B cell (primary cell): ENCODE data around the gene KCNIP1. TPM values are rescaled to one million over a fixed set of nuclear protein-coding genes. Genes with fewer than 3 reads are reported as not detected.

ENCODE experiments used
- ATAC-seq: fragments of 200-7000 bp; cut with Tn5 transposase; one replicate; pipeline ENCODE4 v1.10.0; 2021; ENCODE audit warnings: low read depth, mild to moderate bottlenecking, moderate number of reproducible peaks, moderate library complexity
- CTCF ChIA-PET: fragments of 350-600 bp; sonication (Branson Sonifier 250); formaldehyde crosslinking; loops from one replicate; lab custom pipeline; 2021; ENCODE audit warnings: antibody characterized with exemption, inconsistent platforms; lab: Charles Lee
- POLR2A ChIA-PET: fragments of 350-600 bp; sonication (Branson Sonifier 250); formaldehyde crosslinking; loops from one replicate; lab custom pipeline; 2021; ENCODE audit warnings: antibody characterized with exemption; lab: Charles Lee
- DNase-seq: peaks from one replicate; pipeline ENCODE4 v3.0.0; 2013
- H2AFZ ChIP-seq: 2 replicates; pipeline ENCODE4 v1.6.1; 2012; ENCODE audit warnings: mild to moderate bottlenecking, low read depth, low read length; ENCODE audit not compliant: insufficient read depth, poor library complexity, severe bottlenecking
- H3K27ac ChIP-seq, 2 donors: 1 replicate in 1 of 2; 2 replicates in 1 of 2; pipeline ENCODE4 v1.5.1; 2012 to 2013; ENCODE audit warnings: low read length in 2 of 2, mild to moderate bottlenecking in 2 of 2, moderate library complexity in 1 of 2
- H3K27me3 ChIP-seq, 4 experiments: fragments of 200-600 bp in 1 of 4; sonication (generic) in 1 of 4; replicated peaks in 1 of 4; 1 replicate in 2 of 4; 2 replicates in 2 of 4; pipeline versions ENCODE4 v1.6.1 to v1.7.0; 2013 to 2016; ENCODE audit warnings: low read length in 3 of 4, mild to moderate bottlenecking in 2 of 4, mixed read lengths in 1 of 4, moderate library complexity in 1 of 4; ENCODE audit not compliant: insufficient read depth in 4 of 4, control insufficient read depth in 3 of 4; ENCODE audit errors: control extremely low read depth in 1 of 4
- H3K36me3 ChIP-seq, 2 experiments: replicated peaks in 1 of 2; 1 replicate in 1 of 2; 2 replicates in 1 of 2; pipeline versions ENCODE4 v1.6.1 to v1.7.1; 2013; ENCODE audit warnings: low read length in 1 of 2; ENCODE audit not compliant: insufficient read depth in 2 of 2, control insufficient read depth in 1 of 2; ENCODE audit errors: control extremely low read depth in 1 of 2, extremely low read depth in 1 of 2
- H3K4me1 ChIP-seq, 2 donors: fragments of 200-600 bp in 1 of 2; sonication (generic) in 1 of 2; 1 replicate in 1 of 2; 2 replicates in 1 of 2; pipeline versions ENCODE4 v1.5.1 to v1.6.1; 2013 to 2017; ENCODE audit warnings: low read length in 2 of 2; ENCODE audit not compliant: control insufficient read depth in 2 of 2, insufficient read depth in 2 of 2
- H3K4me2 ChIP-seq: replicated peaks from 2 replicates; pipeline ENCODE3; 2012; ENCODE audit warnings: mild to moderate bottlenecking, low read depth, low read length; ENCODE audit not compliant: poor library complexity, severe bottlenecking
- H3K4me3 ChIP-seq, 5 experiments: fragments of 200-600 bp in 1 of 5; sonication (generic) in 1 of 5; 1 replicate in 3 of 5; 2 replicates in 2 of 5; pipeline versions ENCODE4 v1.5.1 to v1.7.0; 2011 to 2016; ENCODE audit warnings: low read length in 4 of 5, mild to moderate bottlenecking in 4 of 5, low read depth in 2 of 5, control low read depth in 1 of 5, moderate library complexity in 1 of 5; ENCODE audit not compliant: insufficient read depth in 1 of 5; ENCODE audit errors: control extremely low read depth in 1 of 5, extremely low read depth in 1 of 5
- H3K79me2 ChIP-seq: fragments of 200-600 bp; sonication (generic); one replicate; pipeline ENCODE4 v1.6.0; 2016; ENCODE audit warnings: low read length; ENCODE audit not compliant: control insufficient read depth, insufficient read depth
- H3K9ac ChIP-seq: fragments of 200-600 bp; sonication (generic); 2 replicates; pipeline ENCODE4 v1.6.1; 2017; ENCODE audit warnings: mild to moderate bottlenecking, low read length, moderate library complexity
- H3K9me3 ChIP-seq, 3 donors: one replicate each; pipeline versions ENCODE4 v1.6.1 to v1.7.1; 2013; ENCODE audit warnings: low read length in 2 of 3; ENCODE audit not compliant: control insufficient read depth in 2 of 3, insufficient read depth in 1 of 3; ENCODE audit errors: control extremely low read depth in 1 of 3
- H4K20me1 ChIP-seq: 2 replicates; pipeline ENCODE4 v1.6.0; 2012; ENCODE audit warnings: mild to moderate bottlenecking, low read length; ENCODE audit not compliant: insufficient read depth, control insufficient read depth, poor library complexity, severe bottlenecking
- H3K27ac Mint-ChIP-seq: one replicate; pipeline ENCODE4 v1.8.0; 2021; ENCODE audit warnings: mixed read lengths
- H3K27me3 Mint-ChIP-seq: one replicate; pipeline ENCODE4 v1.8.0; 2021; ENCODE audit warnings: mixed read lengths
- H3K4me1 Mint-ChIP-seq: one replicate; pipeline ENCODE4 v1.8.0; 2021; ENCODE audit warnings: mixed read lengths
- H3K4me3 Mint-ChIP-seq: one replicate; pipeline ENCODE4 v1.8.0; 2021; ENCODE audit warnings: mixed read lengths
- H3K9me3 Mint-ChIP-seq: one replicate; pipeline ENCODE4 v1.8.0; 2022; ENCODE audit warnings: mixed read lengths; ENCODE audit not compliant: insufficient read depth
- CTCF ChIP-seq: fragments of 200-600 bp; IDR thresholded peaks from one replicate; pipeline ENCODE4 v1.8.0; 2022; ENCODE audit warnings: antibody characterized with exemption, mild to moderate bottlenecking
- EZH2 ChIP-seq: IDR thresholded peaks from 2 replicates; pipeline ENCODE4 v1.6.1; 2012; ENCODE audit warnings: borderline replicate concordance, low read depth, mild to moderate bottlenecking, moderate library complexity, low read length; ENCODE audit not compliant: insufficient read depth, poor library complexity, severe bottlenecking
- WGBS: methylation state at CpG from one replicate; pipeline ENCODE4 v1.1.5; 2013; ENCODE audit warnings: missing lambda C conversion rate; ENCODE audit not compliant: insufficient coverage; 5-methylcytosine and 5-hydroxymethylcytosine counted together
- intact Hi-C: fragments of 100-400 bp; cut with micrococcal nuclease; formaldehyde crosslinking; loops from one replicate; pipeline ENCODE4 v1.10.0; 2022
- polyA plus RNA-seq: library from polyadenylated mRNA; depleted of rRNA; stranded (reverse); fragments of >200 nt; gene quantifications from 2 replicates; pipeline ENCODE4 v1.2.3, GENCODE V29; 2012
- total RNA-seq, 2 donors: library from RNA; stranded (reverse); fragments of 120-200 nt in 1 of 2; gene quantifications; 1 replicate in 1 of 2; 2 replicates in 1 of 2; pipeline versions ENCODE4 v1.2.3 to v1.2.4, GENCODE V29; 2013 to 2022

KCNIP1 gene
- total and polyA plus RNA-seq, 2 donors (not counting 1 experiment from before 2014, with no cell fraction given) = not detected

DNA sequence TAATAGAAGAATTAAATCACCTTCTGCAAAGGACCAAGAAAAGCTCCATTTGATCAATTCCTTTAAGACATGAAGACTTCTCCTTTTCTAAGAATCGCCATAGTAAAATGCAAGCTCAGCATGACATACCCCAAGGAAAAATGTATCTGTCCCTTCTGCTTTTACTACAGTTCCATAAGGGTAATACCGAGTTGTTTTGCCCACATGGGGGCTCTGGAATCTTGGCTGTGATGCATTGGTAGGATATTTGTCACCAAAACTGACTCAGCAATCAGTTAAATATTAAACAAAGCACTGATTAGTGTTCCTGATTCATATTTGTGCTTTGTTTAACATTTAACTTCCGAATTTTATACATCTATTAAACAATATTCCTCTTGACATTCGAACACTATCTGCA, 24.3 kb upstream of the KCNIP1 start:
- CTCF ChIA-PET = no interaction called here
- H3K4me1 Mint-ChIP-seq = no peaks in the 10 kb centered on the region
- H3K4me3 Mint-ChIP-seq = no peak overlapping the region
- Histone ChIP-seq H3K79me2 (no peaks in the 10 kb centered on the region), H4K20me1 (no peaks in the 10 kb centered on the region), H3K4me1 (no peaks in the 10 kb centered on the region), H3K4me2 (no peak overlapping the region), H3K36me3 (no peaks in the 10 kb centered on the region), H2AFZ (no peak overlapping the region), H3K4me3 (no peak overlapping the region), H3K9ac (no peak overlapping the region), H3K9me3 (peaks cover 0 to 6% (median 0%) of the 10 kb centered on the region in 3 donors), H3K27ac (no peak overlapping the region), H3K27me3 (peaks cover 0 to 7% (median 0%) of the 10 kb centered on the region in 4 experiments)
- H3K9me3 Mint-ChIP-seq = no peaks in the 10 kb centered on the region
- no peak overlapping the region for H3K27ac Mint-ChIP-seq
- H3K27me3 Mint-ChIP-seq = peaks cover 17% of the 10 kb centered on the region
- DNase-seq (no peak), ATAC-seq (no peak)
- POLR2A ChIA-PET = no interaction called here
- intact Hi-C loops = no loop called here
- TF ChIP-seq EZH2 (no peak), CTCF (no peak)
- 38% methylated on average over 1 of the region's 4 CpGs for WGBS

DNA sequence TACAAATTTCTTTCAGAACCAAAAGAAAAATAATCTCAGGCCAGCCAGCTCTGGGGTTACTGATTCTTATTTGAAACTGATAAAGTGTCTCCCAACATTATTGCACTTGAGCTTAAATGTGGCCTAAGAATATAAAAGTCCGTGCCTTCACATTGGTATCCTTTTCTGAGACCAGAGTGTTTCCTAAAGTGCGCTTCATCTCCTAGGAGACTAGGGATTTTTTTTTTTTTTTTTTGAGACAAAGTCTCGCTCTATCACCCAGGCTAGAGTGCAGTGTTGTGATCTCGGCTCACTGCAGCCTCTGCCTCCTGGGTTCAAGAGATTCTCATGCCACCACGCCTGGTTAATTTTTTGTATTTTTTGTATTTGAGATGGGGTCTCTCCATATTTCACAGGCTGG, 23.6 kb upstream of the KCNIP1 start:
- intact Hi-C loops = no loop called here
- no peak for TF ChIP-seq EZH2
- TF ChIP-seq CTCF = no peak

More for the DNA sequence above, 23.6 kb upstream of the KCNIP1 start:
- Mint-ChIP-seq H3K27me3 (peaks cover 16% of the 10 kb centered on the region), H3K27ac (no peak overlapping the region), H3K4me1 (no peaks in the 10 kb centered on the region), H3K4me3 (no peak overlapping the region), H3K9me3 (no peaks in the 10 kb centered on the region)
- Histone ChIP-seq H3K4me3 (no peak overlapping the region), H2AFZ (no peak overlapping the region), H3K79me2 (no peaks in the 10 kb centered on the region), H4K20me1 (no peaks in the 10 kb centered on the region), H3K36me3 (no peaks in the 10 kb centered on the region), H3K27me3 (peaks cover 0 to 7% (median 0%) of the 10 kb centered on the region in 4 experiments), H3K27ac (no peak overlapping the region), H3K9ac (no peak overlapping the region), H3K4me1 (no peaks in the 10 kb centered on the region), H3K9me3 (peaks cover 0 to under 1% (median 0%) of the 10 kb centered on the region in 3 donors), H3K4me2 (no peak overlapping the region)
- no peak for ATAC-seq
- no peak for DNase-seq
- no CpG with 5 or more reads among the region's 5 CpGs for WGBS
- CTCF ChIA-PET = no interaction called here
- POLR2A ChIA-PET = no interaction called here
